22Rv1 (cell line): Measurements from ENCODE around the gene NHERF2.
"Not testable (repeated sequence)": the region's sequence is repeated elsewhere in the genome, so short reads cannot be mapped to it uniquely, and the experiment has no call there.

Experiments
- H3K27ac ChIP-seq: fragments of 450-650 bp; 2 replicates; pipeline ENCODE4 v1.5.1; 2017
- ZFX ChIP-seq: fragments of 450-650 bp; IDR thresholded peaks from 2 replicates; pipeline ENCODE4 v1.6.1; 2017; ENCODE audit warnings: antibody characterized with exemption, borderline replicate concordance
- TF ChIP-seq, protein P1 (sequence below): fragments of 450-650 bp; IDR thresholded peaks from 2 replicates; pipeline ENCODE4 v1.5.1; 2017; ENCODE audit warnings: mild to moderate bottlenecking

NHERF2 gene

DNA sequence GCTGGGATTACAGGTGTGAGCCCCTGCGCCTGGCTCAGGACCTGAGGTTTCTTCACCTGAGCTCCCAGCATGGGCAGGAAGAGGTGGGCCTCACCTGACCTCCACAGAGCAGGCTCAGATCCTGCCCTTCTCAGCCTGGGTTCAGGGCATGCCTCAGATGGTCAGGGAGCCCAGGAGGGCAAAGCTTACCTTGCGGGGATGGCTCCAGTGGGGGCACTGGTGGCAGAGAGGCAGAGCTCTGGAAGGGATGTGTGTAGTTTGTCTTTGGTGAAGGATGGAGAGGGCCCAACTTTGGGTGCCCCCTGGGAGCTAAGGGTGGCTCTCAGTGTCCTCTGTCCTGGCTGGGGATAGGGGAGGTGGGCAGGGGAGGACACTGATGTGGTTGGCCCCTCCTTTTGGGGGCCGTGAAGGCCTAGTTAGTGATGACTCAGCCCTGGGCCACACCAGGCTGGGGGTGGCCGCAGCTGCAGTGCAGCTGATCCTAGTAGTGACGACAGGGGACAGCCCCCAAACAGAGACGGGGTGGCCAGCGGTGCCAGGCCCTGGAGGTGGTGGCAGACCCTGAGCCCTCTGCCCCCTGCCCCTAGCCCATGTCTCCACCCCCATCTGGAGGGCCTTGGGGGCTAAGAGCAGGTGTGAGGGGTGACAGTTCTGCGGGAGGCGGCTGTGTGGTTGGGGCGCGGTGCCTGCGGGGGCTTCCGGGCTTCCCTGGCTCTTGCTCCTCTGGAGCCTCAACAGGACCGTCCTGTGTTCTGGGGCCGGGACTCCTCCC lies 5.8 kb downstream of the NHERF2 start:
- no peak for TF ChIP-seq ZFX
- TF ChIP-seq, protein P1, sequence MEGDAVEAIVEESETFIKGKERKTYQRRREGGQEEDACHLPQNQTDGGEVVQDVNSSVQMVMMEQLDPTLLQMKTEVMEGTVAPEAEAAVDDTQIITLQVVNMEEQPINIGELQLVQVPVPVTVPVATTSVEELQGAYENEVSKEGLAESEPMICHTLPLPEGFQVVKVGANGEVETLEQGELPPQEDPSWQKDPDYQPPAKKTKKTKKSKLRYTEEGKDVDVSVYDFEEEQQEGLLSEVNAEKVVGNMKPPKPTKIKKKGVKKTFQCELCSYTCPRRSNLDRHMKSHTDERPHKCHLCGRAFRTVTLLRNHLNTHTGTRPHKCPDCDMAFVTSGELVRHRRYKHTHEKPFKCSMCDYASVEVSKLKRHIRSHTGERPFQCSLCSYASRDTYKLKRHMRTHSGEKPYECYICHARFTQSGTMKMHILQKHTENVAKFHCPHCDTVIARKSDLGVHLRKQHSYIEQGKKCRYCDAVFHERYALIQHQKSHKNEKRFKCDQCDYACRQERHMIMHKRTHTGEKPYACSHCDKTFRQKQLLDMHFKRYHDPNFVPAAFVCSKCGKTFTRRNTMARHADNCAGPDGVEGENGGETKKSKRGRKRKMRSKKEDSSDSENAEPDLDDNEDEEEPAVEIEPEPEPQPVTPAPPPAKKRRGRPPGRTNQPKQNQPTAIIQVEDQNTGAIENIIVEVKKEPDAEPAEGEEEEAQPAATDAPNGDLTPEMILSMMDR, result no peak
- H3K27ac ChIP-seq, result no peak overlapping the region

DNA sequence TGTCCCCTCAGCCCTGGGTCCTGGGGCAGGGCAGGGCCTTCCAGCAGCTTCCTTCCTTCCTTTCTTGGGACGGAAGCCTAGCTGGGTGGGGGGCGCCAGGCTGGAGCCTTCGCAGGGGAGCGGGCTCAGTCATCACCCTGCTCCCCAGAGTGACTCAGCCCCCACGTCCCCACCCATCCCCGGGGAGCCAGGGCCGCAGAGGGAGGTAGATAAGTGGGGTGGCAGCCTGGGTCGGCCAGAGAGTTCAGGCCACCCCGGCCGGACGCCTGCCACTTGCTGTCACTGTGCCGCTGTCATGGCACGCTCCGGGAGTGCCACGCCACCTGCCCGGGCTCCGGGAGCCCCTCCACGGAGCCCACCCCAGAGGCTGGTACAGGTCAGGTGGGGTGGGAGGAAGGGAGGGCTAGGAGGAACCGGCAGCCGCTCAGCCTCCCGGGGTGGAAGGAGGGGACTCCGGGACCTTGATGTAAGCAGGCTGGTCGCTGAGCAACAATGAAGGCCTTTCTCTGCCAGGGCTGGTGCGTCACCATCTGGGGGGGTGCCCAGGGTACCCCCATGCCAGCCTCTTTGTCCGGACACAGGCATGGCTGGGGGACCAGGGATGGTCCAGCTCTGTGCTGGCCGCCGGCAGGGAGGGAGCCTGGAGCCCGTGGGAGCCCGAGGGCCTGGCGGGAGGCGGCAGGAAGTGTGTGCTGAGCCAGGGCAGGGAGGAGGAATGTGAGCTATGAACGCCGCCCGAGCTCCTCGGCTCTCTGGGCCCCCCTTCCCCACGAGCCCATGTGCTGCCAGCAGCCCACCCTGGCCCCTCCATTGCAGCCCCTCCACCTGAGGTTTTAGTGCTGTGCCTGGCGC lies 6.6 kb downstream of the NHERF2 start:
- TF ChIP-seq ZFX, result no peak
- TF ChIP-seq, protein P1, result no peak
- no peak overlapping the region for H3K27ac ChIP-seq

DNA sequence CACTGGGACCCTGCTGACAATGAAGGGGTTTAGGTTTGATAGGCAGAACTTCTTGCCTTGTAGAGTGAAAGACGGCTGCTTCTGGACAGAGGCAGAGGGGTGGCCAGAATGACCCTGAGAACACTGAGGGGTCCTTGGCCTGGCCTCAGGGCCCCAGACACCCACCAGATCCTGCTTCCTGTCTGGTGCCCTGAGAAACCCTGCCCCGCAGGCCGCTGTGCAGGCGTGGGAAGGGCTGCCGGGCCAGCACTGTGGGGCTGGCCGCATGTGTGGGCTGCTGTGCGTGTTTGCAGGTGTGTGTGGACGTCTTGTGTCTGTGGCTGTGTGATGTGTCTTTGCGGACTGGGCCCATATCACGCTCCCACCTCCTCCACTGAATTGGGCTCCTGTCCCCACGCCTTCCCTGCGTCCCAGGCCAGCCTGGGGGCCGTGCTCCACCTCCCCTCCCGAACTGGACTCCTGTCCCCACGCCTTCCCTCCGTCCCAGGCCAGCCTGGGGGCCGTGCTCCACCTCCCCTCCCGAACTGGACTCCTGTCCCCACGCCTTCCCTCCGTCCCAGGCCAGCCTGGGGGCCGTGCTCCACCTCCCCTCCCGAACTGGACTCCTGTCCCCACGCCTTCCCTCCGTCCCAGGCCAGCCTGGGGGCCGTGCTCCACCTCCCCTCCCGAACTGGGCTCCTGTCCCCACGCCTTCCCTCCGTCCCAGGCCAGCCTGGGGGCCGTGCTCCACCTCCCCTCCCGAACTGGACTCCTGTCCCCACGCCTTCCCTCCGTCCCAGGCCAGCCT lies 7.4 kb downstream of the NHERF2 start:
- H3K27ac ChIP-seq, result not testable (repeated sequence)

DNA sequence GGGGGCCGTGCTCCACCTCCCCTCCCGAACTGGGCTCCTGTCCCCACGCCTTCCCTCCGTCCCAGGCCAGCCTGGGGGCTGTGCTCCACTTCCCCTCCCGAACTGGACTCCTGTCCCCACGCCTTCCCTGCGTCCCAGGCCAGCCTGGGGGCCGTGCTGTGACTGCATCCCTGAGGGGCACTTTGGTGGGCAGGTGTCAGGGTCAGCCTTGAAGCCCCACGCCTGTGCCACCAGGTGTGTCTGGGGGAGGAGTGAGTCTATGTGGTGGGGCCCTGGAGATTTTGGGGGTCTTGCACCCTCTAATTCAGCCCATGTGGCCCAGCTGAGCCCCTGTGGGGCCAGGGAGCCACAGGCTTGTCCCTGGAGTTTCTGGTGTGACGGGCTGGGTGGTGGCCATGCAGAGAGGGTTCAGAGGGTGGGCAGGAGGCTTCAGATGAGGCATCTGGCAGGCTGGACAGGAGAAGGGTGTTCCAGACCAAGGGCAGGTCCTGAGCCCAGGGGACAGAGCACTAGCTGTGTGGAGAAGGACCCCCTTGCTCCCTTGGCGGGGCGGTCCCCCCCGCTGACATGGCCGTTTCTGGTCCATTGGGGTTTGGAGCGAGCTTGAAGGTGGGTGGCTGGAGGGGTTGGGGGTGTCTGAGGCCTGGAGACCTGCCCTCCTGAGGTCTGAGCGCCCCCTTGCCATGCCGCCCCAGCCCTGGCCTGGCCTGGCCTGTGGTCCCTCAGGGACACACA lies 8.2 kb downstream of the NHERF2 start:
- no peak overlapping the region for H3K27ac ChIP-seq
- no peak for TF ChIP-seq ZFX
- TF ChIP-seq, protein P1, result no peak

DNA sequence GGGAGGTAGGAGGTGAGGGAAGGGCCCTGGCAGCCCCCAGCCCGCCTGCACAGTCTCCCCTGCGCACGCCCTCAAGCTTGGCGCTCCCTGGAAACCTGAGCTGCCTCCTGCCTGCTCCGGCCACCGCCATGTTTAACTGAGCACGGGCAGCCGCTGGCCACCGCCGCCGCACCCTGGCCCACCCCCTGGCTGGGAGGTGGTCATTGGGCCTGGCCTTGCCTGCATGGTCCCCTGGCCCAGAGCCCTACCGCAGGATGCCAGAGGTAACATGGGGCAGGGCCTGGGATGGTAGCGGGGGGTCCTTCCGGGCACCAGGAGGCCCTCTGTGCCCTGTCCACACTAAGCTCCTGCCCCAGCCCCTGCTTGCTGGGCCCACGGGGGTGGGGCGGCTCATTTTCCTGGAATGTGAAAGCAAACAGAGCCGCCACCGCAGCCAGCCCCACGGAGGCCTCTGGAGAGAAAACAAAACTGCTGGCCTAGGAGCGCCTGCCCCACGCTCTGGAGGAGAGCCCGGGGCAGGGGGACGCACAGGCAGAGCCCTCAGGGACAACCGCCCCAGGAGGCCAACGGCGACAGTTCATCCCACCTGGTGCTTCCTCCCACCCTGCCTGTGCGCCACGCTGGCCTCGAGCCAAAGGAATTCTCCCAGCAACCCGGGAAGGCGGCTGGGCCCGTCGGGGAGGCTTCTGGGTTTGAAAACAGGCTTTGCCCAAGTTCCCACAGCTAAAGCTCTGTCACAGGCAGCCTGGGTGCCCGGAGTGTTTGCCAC lies 8.9 kb downstream of the NHERF2 start:
- TF ChIP-seq, protein P1, result no peak
- no peak for TF ChIP-seq ZFX

DNA sequence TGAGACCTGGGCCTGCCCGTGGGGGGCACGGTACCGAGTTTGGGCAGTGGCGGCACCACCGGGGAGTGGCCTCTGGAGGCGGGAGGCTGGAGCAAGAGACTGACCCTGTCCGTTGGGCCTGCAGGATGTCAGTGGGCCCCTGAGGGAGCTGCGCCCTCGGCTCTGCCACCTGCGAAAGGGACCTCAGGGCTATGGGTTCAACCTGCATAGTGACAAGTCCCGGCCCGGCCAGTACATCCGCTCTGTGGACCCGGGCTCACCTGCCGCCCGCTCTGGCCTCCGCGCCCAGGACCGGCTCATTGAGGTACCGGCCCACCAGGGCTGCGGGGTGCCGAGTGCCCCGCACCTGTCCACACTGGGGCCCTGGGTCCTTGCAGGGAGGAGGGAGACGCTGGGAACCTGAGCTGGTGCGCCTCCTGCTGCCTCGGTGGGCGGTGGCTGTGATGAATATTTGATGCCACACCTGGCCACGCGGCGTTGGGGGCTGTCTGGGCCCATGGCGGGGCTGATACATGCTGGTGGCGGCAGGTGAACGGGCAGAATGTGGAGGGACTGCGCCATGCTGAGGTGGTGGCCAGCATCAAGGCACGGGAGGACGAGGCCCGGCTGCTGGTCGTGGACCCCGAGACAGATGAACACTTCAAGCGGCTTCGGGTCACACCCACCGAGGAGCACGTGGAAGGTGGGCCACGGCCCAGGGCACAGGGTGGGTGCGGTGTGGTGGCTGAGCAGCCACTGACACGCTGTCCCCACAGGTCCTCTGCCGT lies 9.7 kb downstream of the NHERF2 start:
- TF ChIP-seq ZFX, result no peak
- TF ChIP-seq, protein P1, result no peak
- no peak overlapping the region for H3K27ac ChIP-seq

More for the DNA sequence above, 8.9 kb downstream of the NHERF2 start:
- H3K27ac ChIP-seq, result no peak overlapping the region
